Middle frontal gyrus (tissue), 1 donor: ENCODE data around the gene CMIP.
"Not testable (repeated sequence)": the region's sequence is repeated elsewhere in the genome, so short reads cannot be mapped to it uniquely, and the experiment has no call there.

Source experiments
- DNase-seq: peaks from one replicate; pipeline ENCODE4 v3.0.0-alpha.2; 2015; ENCODE audit warnings: low spot score; ENCODE audit errors: extremely low spot score

CMIP gene

DNA sequence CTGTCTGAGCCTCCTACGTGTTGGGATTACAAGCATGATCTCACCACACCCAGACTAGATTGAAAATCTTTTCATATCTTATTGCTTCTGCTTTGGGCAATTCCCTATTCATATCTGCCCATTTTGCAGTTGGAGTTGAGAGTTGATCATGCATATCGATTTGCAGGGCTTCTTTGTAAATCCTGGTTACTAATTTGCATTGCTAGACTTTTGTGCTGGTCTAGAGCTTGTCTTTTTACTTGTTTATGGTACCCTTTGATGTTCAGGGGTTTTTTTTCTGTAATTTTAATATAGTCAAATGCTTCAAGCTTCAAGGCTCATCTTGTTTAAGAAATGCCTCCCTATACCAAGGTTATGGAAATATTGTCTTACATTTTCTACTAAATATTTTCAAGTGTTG lies 23.5 kb upstream of the CMIP start:
- no peak for DNase-seq

GRCh38 chr16:81421536-81421935 lies 23.1 kb upstream of the CMIP start:
- DNase-seq: no peak

DNA sequence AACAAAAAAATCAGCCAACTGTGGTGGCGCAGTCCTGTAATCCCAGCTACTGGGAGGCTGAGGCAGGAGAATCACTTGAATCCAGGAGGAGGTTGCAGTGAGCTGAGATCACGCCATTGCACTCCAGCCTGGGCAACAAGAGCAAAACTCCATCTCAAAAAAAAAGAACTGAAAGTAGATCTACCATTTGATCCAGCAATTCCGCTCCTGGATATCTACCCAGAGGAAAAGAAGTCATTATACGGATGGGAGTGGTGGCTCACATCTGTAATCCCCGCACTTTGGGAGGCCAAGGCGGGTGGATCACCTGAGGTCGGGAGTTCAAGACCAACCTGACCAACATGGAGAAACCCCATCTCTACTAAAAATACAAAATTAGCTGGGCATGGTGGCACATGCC lies 22.5 kb upstream of the CMIP start:
- not testable (repeated sequence) for DNase-seq

GRCh38 chr16:81424771-81425170 lies 19.8 kb upstream of the CMIP start:
- no peak for DNase-seq

GRCh38 chr16:81427219-81427618 lies 17.4 kb upstream of the CMIP start:
- no peak for DNase-seq

DNA sequence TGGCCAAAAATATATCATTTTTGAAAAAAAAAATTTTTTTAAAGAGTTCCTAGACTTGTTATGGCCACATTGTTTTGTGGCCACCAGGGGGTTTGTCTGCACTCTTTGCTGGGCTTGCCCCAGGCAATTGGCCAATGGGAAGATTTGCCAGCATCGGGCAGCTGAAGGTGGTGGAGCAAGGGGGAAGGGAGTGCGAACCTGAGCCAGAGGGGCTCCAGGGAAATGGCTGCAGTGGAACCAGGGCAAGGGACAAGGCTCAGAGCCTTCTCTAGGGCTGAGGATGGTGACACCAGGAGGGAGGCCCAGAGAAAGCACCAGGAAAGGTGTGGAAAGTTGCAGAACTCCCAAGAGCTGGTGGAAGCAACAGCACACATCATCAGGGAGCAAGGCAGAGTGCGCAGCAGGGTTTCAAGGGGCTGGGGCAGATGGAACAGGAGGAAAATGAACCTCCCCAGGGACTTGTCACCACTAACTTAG lies 15.5 kb upstream of the CMIP start:
- DNase-seq: no peak

DNA sequence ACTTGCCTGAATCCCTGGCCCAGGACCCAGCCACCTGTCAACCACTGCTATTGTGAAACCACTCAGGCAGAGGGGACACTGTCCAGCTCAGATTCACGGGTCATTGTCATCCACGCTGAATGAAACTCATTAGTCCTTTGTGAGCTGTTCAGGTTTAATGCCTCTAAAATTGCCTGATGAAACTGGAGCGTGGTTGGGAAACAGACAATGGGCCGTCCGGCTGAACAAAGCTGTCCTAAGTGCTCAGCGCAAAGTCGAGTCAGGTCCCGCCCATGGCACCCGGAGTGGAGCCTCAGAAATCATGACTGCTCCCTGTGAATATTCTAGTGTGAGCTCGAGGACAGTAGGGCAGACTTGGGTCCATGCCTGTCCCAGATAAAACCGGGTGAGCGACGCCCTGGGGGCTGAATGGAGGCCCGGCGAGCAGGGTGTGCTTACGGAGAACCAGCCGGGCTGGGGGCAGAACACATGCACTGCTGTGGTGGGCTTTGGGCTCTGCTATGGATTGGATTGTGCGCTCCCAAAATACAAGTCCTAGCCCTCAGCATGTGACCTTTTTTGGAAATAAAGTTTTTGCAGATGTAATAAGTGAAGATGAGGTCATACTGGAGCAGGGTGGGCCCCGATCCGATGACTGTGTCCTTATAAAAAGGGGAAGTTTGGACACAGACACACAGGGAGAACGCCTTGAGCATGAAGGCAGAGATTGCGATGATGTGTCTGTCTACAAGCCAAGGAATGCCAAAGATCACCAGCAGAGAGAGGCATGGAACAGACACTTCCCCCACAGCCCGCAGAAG lies 12.9 kb upstream of the CMIP start:
- DNase-seq: no peak

- no peak for DNase-seq
Measured at GRCh38 chr16:81432937-81433557, 11.6 kb upstream of the CMIP start.

DNA sequence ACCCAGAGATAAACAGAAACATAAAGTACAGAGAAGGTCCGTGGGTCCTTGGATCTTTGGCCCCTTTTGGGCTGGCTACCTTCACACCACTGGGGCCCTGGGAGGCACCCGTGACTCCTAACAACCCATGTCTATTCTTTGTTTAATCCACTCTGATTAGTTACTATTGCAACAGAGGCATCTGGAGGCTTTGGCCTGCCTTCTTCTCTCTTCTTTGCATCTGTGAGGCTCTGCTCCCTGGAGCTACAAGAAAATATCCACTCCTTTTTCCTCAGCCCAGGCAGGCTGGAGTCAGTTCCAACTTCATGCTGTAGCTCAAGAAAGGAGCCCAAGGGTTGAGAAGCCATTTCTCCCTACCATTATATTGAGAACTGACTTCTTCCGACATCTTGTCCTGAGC lies 9.5 kb upstream of the CMIP start:
- no peak for DNase-seq

DNA sequence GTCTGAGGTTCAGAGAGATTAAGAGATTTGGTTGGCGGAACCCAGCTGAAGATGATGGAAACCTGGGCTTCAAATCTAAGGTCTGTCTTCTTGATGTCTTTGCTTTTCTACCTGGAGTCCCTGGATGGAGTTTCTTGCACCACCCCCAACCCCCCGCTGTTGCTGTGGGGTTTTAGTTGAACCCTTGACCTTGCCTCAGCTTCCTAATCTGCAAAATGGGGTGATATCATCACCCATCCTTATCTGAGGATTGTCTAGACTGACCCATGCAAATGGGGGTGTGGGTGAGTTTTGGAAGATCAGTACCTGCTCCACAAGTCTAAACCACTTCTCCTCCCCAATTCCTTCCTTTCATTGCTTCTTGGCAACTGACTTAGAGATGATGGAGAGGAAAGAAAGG lies 9.0 kb upstream of the CMIP start:
- DNase-seq: no peak

DNA sequence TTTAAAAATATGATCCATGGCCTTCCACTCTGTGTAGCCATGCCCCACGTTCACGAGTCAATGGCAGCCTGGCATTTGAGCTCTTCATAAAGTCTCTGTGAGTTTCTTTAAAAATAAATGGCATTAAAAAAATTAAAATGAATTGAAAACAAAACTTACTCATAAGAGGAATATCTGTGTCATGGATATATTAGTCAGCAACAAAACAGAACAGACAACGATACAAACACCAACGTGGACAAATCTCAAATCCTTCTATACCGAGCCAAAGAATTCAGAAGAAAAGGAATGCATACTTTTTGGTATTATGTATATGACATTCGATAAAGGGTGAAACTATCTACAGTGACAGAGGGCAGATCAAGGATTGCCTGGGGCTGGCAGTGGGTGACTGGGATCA lies 8.2 kb upstream of the CMIP start:
- DNase-seq: no peak

DNA sequence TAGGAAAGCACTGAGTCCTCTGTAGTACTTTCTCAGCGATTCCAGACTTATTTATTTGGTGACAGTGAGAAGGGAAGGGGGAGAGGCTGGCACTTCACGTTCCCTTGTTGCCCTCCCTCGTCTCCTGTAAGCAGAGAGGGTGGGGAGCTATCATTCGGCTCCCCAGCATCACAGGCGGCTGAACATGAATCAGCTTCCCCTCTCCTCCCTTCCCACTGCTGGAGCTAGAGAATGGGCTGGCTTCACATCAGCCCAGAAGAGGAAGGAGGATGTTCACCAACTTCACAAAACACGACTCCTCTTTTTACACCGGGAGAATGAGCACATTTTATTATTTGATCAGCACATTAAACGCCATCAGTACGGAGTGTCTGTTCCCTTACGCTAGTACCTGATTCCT lies 6.7 kb upstream of the CMIP start:
- no peak for DNase-seq

GRCh38 chr16:81440888-81441761 lies 3.5 kb upstream of the CMIP start:
- DNase-seq: no peak

- DNase-seq: no peak
Measured at GRCh38 chr16:81442220-81442915, 2.2 kb upstream of the CMIP start.

DNA sequence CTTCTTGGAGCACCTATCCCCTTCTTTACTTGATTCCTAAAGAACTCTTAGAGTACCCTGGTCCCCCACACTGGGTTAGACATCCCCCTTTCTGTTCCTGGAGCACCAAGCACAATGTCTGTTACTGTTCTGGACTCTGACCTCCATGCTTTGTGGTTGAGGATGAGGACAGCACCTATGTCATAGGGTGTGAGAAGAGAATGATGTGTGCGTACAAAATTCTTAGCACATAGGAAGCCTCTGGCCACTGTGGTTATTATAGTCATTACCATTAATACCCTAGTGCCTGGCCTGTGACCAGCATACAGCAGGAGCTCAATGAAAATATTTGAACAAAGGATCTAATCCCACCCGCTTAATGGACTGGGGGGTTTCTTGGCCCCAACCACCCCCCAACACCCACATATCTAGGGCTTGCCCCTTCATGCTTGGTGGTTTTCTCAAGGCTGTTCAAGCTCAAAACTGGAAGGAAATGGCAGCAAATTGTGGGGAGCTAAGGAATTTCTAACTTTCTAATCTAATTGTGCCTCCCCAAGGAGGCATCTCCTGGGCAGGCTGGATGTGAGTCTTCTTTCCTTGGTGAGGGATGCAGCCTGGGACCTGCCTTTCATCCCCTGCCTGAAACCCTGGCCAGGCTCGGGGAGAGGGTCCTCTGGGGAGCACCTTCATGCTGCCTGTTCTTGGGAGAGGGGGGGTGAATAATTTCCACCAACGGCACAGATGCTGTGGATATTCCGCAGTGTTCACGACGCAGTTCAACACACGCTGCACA lies 1.5 kb upstream of the CMIP start:
- DNase-seq: no peak

GRCh38 chr16:81443688-81444447 lies 740 bp upstream of the CMIP start:
- DNase-seq: no peak

DNA sequence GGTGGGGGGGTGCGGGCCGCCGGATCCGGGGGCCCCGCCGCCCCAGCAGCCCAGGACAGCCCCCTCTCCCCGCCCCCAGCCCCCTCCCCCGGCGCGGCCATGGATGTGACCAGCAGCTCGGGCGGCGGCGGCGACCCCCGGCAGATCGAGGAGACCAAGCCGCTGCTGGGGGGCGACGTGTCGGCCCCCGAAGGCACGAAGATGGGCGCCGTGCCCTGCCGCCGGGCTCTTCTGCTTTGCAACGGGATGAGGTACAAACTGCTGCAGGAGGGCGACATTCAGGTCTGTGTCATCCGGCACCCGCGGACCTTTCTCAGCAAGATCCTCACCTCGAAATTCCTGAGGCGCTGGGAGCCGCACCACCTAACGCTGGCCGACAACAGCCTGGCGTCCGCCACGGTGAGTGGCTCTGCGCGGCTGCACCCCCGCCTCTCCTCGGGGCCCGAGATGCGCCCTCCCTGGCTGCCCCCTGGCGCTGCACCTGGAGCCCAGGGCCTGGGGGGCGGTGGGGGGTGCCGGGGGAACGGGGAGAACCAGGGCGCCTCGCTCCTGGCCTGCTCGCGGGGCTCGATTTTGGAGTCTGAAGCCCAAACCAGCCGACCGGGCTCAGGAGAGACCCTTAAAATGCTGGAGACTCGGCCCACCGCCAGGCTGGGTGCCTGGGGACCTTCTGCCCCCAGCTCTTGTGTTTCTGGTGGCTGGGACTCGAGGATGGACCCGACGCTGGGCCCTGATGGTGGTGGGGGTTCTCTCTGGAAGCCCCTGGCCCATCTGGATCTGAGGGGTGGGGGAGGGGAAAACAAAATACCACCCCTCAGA lies 744 bp downstream of the CMIP start:
- no peak for DNase-seq

DNA sequence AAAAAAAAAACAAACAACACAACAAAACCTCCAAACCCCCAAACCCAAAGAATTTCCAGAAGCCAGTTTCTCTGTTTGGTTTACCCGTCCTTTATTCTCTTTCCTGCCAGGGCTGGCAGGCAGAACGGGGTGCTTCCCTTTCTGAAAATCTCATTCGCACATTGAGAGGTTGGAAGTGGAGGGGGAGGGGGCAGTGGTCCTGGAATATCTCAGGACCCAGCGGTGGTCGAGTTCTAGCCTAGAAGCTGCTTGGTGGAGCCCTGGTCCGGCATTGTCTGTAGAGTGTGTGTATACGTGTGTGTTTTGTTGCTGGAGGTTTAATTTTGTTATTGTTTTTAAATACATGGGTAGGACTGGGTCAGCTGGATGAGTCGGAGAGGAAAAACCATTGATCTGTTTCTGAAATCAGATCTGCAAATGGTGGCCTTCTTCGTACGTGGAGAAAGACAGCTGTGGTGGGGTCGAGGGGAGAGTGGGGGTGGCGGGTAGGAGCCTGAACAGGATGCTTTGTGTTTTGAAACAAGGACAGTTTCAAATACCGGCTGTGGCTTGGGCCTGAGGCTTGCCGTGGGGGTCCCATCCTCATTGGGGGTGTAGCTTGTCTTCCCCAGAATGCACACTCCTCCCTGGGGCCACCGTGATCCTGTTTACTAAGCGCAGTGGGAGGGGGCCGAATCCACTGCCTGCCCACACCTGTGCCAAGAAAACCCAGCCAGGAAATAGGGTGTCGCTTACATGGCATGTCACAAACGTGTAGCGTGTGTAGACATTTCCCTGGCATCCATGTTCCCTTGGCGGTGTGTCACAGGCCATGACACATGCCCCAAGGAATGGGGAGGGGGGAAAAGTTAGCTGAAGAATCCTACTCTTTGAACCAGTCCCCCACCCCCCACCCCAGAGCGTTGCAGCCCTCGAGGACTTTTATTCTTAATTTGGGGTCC lies 1.6 kb downstream of the CMIP start:
- no peak for DNase-seq
